HEK293T (cell line): ENCODE data around the gene DNPH1.

ENCODE experiments used
- CTCF ChIA-PET: fragments of 350-600 bp; formaldehyde crosslinking; extraction: SDS; loops from one replicate; lab custom pipeline; 2021; ENCODE audit warnings: antibody characterized with exemption, inconsistent platforms; lab: Yijun Ruan, JAX
- POLR2A ChIA-PET: fragments of 350-600 bp; formaldehyde crosslinking; extraction: SDS; loops from one replicate; lab custom pipeline; 2020; ENCODE audit warnings: antibody characterized with exemption, inconsistent platforms; lab: Yijun Ruan, JAX
- DNase-seq: peaks from one replicate; pipeline ENCODE4 v3.0.0; 2012; ENCODE audit warnings: mixed read lengths; ENCODE audit errors: extremely low spot score
- ARNT ChIP-seq: fragments of 450-650 bp; IDR thresholded peaks from 2 replicates; pipeline ENCODE4 v1.6.1; 2017; ENCODE audit warnings: mild to moderate bottlenecking
- BHLHE40 ChIP-seq: fragments of 450-650 bp; IDR thresholded peaks from 2 replicates; pipeline ENCODE4 v1.6.1; 2016; ENCODE audit warnings: mild to moderate bottlenecking, moderate library complexity, borderline replicate concordance
- CTBP1 ChIP-seq: fragments of 450-650 bp; IDR thresholded peaks from 2 replicates; pipeline ENCODE4 v1.6.1; 2016; ENCODE audit warnings: borderline replicate concordance
- ELF4 ChIP-seq: fragments of 450-650 bp; IDR thresholded peaks from 2 replicates; pipeline ENCODE4 v1.6.1; 2017; ENCODE audit warnings: antibody characterized with exemption
- FOXA1 ChIP-seq: fragments of 450-650 bp; IDR thresholded peaks from 2 replicates; pipeline ENCODE4 v1.6.1; 2016; ENCODE audit warnings: mild to moderate bottlenecking
- FOXK2 ChIP-seq: fragments of 450-650 bp; IDR thresholded peaks from 2 replicates; pipeline ENCODE4 v1.6.1; 2016; ENCODE audit warnings: mild to moderate bottlenecking
- FOXM1 ChIP-seq: fragments of 450-650 bp; IDR thresholded peaks from 2 replicates; pipeline ENCODE4 v1.6.1; 2017; ENCODE audit warnings: mild to moderate bottlenecking, borderline replicate concordance
- HDGF ChIP-seq: fragments of 450-650 bp; IDR thresholded peaks from 2 replicates; pipeline ENCODE4 v1.6.1; 2017; ENCODE audit warnings: antibody characterized with exemption, borderline replicate concordance
- L3MBTL2 ChIP-seq: fragments of 450-650 bp; conservative IDR thresholded peaks from 2 replicates; pipeline ENCODE4 v1.6.1; 2016; ENCODE audit warnings: mild to moderate bottlenecking
- LEF1 ChIP-seq: fragments of 450-650 bp; IDR thresholded peaks from 2 replicates; pipeline ENCODE4 v1.6.1; 2017; ENCODE audit warnings: mild to moderate bottlenecking, borderline replicate concordance
- NFRKB ChIP-seq: fragments of 450-650 bp; IDR thresholded peaks from 2 replicates; pipeline ENCODE4 v1.6.1; 2016; ENCODE audit warnings: mild to moderate bottlenecking, moderate library complexity
- PKNOX1 ChIP-seq: fragments of 450-650 bp; IDR thresholded peaks from 2 replicates; pipeline ENCODE4 v1.6.1; 2016
- SP1 ChIP-seq: fragments of 450-650 bp; IDR thresholded peaks from 2 replicates; pipeline ENCODE4 v1.6.1; 2017
- SUZ12 ChIP-seq: fragments of 450-650 bp; IDR thresholded peaks from 2 replicates; pipeline ENCODE4 v1.6.1; 2016; ENCODE audit warnings: mild to moderate bottlenecking
- TARDBP ChIP-seq: fragments of 450-650 bp; IDR thresholded peaks from 2 replicates; pipeline ENCODE4 v1.6.1; 2016
- ZNF384 ChIP-seq: fragments of 450-650 bp; IDR thresholded peaks from 2 replicates; pipeline ENCODE4 v1.6.1; 2016

Gene DNPH1

GRCh38 chr6:43240950-43241349, 11.7 kb upstream of the DNPH1 start:
- ChIA-PET POLR2A (interaction anchor here (0.7 to 1.0 kb wide), 2 partner anchors 12 to 18 kb away, joined by 3 read pairs; partner anchors contain the start of gene DNPH1), CTCF (interaction anchor here (1.4 kb wide), 1 partner anchor 12 kb away, joined by 5 read pairs; the partner anchor contains the start of gene DNPH1)
- TF ChIP-seq BHLHE40 (no peak), CTBP1 (no peak), HDGF (no peak), ELF4 (no peak), FOXM1 (no peak), TARDBP (no peak), PKNOX1 (no peak), ZNF384 (no peak)
- no peak for DNase-seq

GRCh38 chr6:43239054-43239453, 9.8 kb upstream of the DNPH1 start:
- POLR2A ChIA-PET, result interaction anchor here (1.6 to 2.2 kb wide), 2 partner anchors 8 to 12 kb away, joined by 4 to 20 read pairs; no protein-coding TSS in a partner anchor
- CTCF ChIA-PET, result interaction anchor here (1.3 kb wide), 1 partner anchor 10 kb away, joined by 3 read pairs; the partner anchor contains the start of gene DNPH1
- TF ChIP-seq BHLHE40 (no peak), FOXK2 (no peak), HDGF (no peak), ZNF384 (no peak), LEF1 (no peak), CTBP1 (no peak), FOXM1 (no peak), SUZ12 (no peak), FOXA1 (no peak), TARDBP (no peak), SP1 (no peak), PKNOX1 (no peak), L3MBTL2 (no peak), NFRKB (no peak), ARNT (no peak), ELF4 (no peak)
- no peak for DNase-seq

GRCh38 chr6:43235841-43236240, 6.6 kb upstream of the DNPH1 start:
- POLR2A ChIA-PET, result no interaction called here
- no peak for DNase-seq
- CTCF ChIA-PET, result no interaction called here
- TF ChIP-seq BHLHE40, result no peak
- no peak for TF ChIP-seq PKNOX1
- no peak for TF ChIP-seq ELF4
- TF ChIP-seq FOXK2, result no peak
- no peak for TF ChIP-seq CTBP1
- TF ChIP-seq FOXM1, result no peak
- no peak for TF ChIP-seq ARNT
- no peak for TF ChIP-seq NFRKB
- TF ChIP-seq TARDBP, result no peak
- TF ChIP-seq L3MBTL2, result no peak
- TF ChIP-seq SP1, result no peak
- TF ChIP-seq SUZ12, result no peak
- no peak for TF ChIP-seq FOXA1
- no peak for TF ChIP-seq LEF1
- no peak for TF ChIP-seq HDGF

- TF ChIP-seq NFRKB, result no peak
- no peak for TF ChIP-seq ZNF384
- TF ChIP-seq FOXA1, result no peak
- no peak for TF ChIP-seq SUZ12
- TF ChIP-seq ARNT, result no peak
- TF ChIP-seq PKNOX1, result no peak
- TF ChIP-seq CTBP1, result no peak
- TF ChIP-seq L3MBTL2, result no peak
- TF ChIP-seq FOXM1, result no peak
- no peak for TF ChIP-seq TARDBP
- TF ChIP-seq LEF1, result no peak
- TF ChIP-seq SP1, result no peak
- CTCF ChIA-PET, result no interaction called here
- POLR2A ChIA-PET, result interaction anchor here (1.0 to 1.2 kb wide), 2 partner anchors 15 to 138 kb away, joined by 3 read pairs; partner anchors contain the start of gene ZNF318
- no peak for DNase-seq
These were observed 2.6 kb upstream of the DNPH1 start for GRCh38 chr6:43231735-43232450.

- CTCF ChIA-PET, result no interaction called here
- POLR2A ChIA-PET, result interaction anchor here (0.9 to 1.4 kb wide), 3 partner anchors 16 to 260 kb away, joined by 3 to 12 read pairs (median 4); partner anchors contain the start of gene ZNF318
- no peak for TF ChIP-seq FOXM1
- no peak for TF ChIP-seq ARNT
- no peak for TF ChIP-seq BHLHE40
- no peak for TF ChIP-seq SUZ12
- TF ChIP-seq NFRKB, result no peak
- no peak for TF ChIP-seq PKNOX1
- TF ChIP-seq FOXA1, result no peak
- no peak for TF ChIP-seq ELF4
- TF ChIP-seq HDGF, result no peak
- TF ChIP-seq TARDBP, result no peak
- TF ChIP-seq LEF1, result no peak
- TF ChIP-seq ZNF384, result no peak
- no peak for TF ChIP-seq FOXK2
- no peak for TF ChIP-seq SP1
- TF ChIP-seq L3MBTL2, result no peak
- TF ChIP-seq CTBP1, result no peak
- DNase-seq, result no peak
These were observed 1.8 kb upstream of the DNPH1 start for GRCh38 chr6:43231053-43231452.
